Spleen (tissue), 11 donors: ENCODE results near the gene AKT1. TPM values are rescaled to one million over a fixed set of nuclear protein-coding genes. Genes with fewer than 3 reads are reported as not detected.

ENCODE experiments used
- DNase-seq: peaks from one replicate; pipeline ENCODE4 v3.0.0-alpha.2; 2020
- H3K27ac ChIP-seq, 8 donors: fragments of 200-600 bp; sonication (generic) in 7 of 8; 1 replicate in 4 of 8; 2 replicates in 4 of 8; pipeline versions ENCODE4 v1.5.0 to v1.8.0; 2016 to 2021; ENCODE audit warnings: inconsistent platforms in 4 of 8, mild to moderate bottlenecking in 4 of 8, moderate library complexity in 1 of 8
- H3K27me3 ChIP-seq, 7 donors: fragments of 200-600 bp; sonication (generic) in 6 of 7; replicated peaks in 1 of 7; 1 replicate in 4 of 7; 2 replicates in 3 of 7; pipeline versions ENCODE4 v1.5.0 to v1.8.0; 2016 to 2021; ENCODE audit warnings: inconsistent platforms in 3 of 7, mild to moderate bottlenecking in 1 of 7
- H3K36me3 ChIP-seq, 6 donors: fragments of 200-600 bp; sonication (generic) in 5 of 6; 1 replicate in 4 of 6; 2 replicates in 2 of 6; pipeline versions ENCODE4 v1.5.0 to v1.8.0; 2016 to 2021; ENCODE audit warnings: inconsistent platforms in 2 of 6
- H3K4me1 ChIP-seq, 6 donors: fragments of 200-600 bp; sonication (generic) in 5 of 6; 1 replicate in 3 of 6; 2 replicates in 3 of 6; pipeline versions ENCODE4 v1.5.0 to v1.8.0; 2016 to 2021; ENCODE audit warnings: inconsistent platforms in 3 of 6
- H3K4me3 ChIP-seq, 8 donors: fragments of 200-600 bp; sonication (generic) in 7 of 8; 1 replicate in 4 of 8; 2 replicates in 4 of 8; pipeline versions ENCODE4 v1.5.0 to v1.8.0; 2016 to 2021; ENCODE audit warnings: inconsistent platforms in 4 of 8, mild to moderate bottlenecking in 4 of 8, moderate library complexity in 2 of 8
- H3K9me3 ChIP-seq, 8 donors: fragments of 200-600 bp; sonication (generic) in 7 of 8; 1 replicate in 4 of 8; 2 replicates in 4 of 8; pipeline versions ENCODE4 v1.5.0 to v1.8.0; 2016 to 2021; ENCODE audit warnings: inconsistent platforms in 4 of 8
- POLR2A ChIP-seq, 3 donors: fragments of 450-650 bp; IDR thresholded peaks; one replicate each; pipeline ENCODE4 v1.5.1; 2017; ENCODE audit warnings: antibody characterized with exemption in 3 of 3, mild to moderate bottlenecking in 1 of 3
- POLR2AphosphoS5 ChIP-seq, 3 donors: sonication (generic); formaldehyde crosslinking; IDR thresholded peaks; one replicate each; pipeline ENCODE4 v1.5.1; 2017; ENCODE audit warnings: antibody characterized with exemption in 3 of 3
- WGBS, 5 donors: extraction: QIAGEN DNeasy Blood & Tissue Kit in 3 of 5; methylation state at CpG; one replicate each; pipeline versions ENCODE4 v1.1.5 to v1.1.7; 2013 to 2018; 5-methylcytosine and 5-hydroxymethylcytosine counted together
- intact Hi-C: fragments of 100-400 bp; cut with DNase I; formaldehyde crosslinking; loops from one replicate; pipeline ENCODE4 v1.15.0; 2023; ENCODE audit warnings: low total_unique reads
- polyA plus RNA-seq, 3 donors: library from polyadenylated mRNA; stranded (reverse); fragments of 200-250 nt; gene quantifications; one replicate each; pipeline ENCODE4 v1.2.1, GENCODE V29; 2013
- total RNA-seq, 7 donors: library from RNA; depleted of rRNA in 3 of 7; stranded (reverse); fragments of >200 nt in 3 of 7; fragmentation: NEBNext Ultra II Directional in 4 of 7; extraction: Animal tissue kit (Norgen Biotek cat#: 25700) in 4 of 7; gene quantifications; one replicate each; pipeline versions ENCODE4 v1.1.0 to v1.2.1, GENCODE V29; 2016 to 2021
- TF ChIP-seq, protein P1 (sequence below), 11 experiments: fragments of 200-600 bp in 7 of 11; fragments of 450-650 bp in 4 of 11; sonication (generic) in 4 of 11; IDR thresholded peaks in 8 of 11; conservative IDR thresholded peaks in 3 of 11; 1 replicate in 7 of 11; 2 replicates in 4 of 11; pipeline versions ENCODE4 v1.4.0 to v1.8.0; 2016 to 2021; ENCODE audit warnings: antibody characterized with exemption in 11 of 11, inconsistent platforms in 4 of 11, mild to moderate bottlenecking in 1 of 11
- donor health status: healthy with polysubstance abuse.
- donor health status: DM: no; HTN: no; CAD: no; lungs with moderate emphysema.
- donor health status: DM: no; HTN: no; CAD: no.
- donor health status: Bipolar disorder and iron deficiency.
- donor health status: healthy.
- donor health status: DM: no; HTN: no; CAD: no.
- donor health status: DM: yes; HTN: yes; CAD: no.

Gene AKT1
- total and polyA plus RNA-seq, 10 donors = 56.2 to 184 (median 115) TPM

DNA sequence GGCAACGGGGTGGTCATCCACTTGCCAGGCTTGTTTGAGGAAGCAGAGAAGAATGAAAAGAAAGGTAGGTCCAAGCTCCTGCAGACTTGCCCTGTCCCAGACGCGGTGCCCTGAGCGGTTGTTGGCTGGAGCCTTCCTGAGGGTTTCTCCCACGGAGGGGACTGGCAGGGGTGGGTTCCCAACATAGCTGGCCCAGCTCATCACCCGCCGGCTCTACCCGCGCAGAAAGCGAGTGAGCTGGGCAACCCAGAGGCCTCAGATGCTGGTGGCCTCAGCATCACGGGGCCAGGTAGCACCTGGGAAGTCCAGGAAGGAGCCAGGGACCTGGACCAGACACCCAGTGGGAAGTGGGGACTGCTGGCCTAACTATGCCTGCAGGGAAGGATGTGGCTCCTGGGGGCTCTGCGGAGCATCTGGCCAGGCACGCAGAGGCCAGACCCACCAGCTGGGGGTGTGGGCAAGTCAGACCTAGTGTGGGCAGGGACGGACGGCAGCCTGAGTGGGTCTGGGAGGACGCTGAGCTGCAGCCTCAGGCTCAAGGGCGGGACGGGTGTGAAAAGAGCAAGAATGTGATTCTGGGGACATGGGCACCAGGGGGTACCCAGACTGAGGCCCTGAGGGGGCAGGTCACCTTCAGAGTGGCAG lies 57.1 kb downstream of the AKT1 start:
- Histone ChIP-seq H3K36me3 (no peaks in the 10 kb centered on the region), H3K4me3 (no peak overlapping the region), H3K27me3 (no peaks in the 10 kb centered on the region), H3K4me1 (peaks cover 16 to 77% (median 52%) of the 10 kb centered on the region in 6 donors), H3K9me3 (no peaks in the 10 kb centered on the region), H3K27ac (no peak overlapping the region)
- WGBS, 5 donors = 89 to 96% (median 93%) methylated on average over 18 of the region's 18 CpGs
- TF ChIP-seq POLR2A (IDR thresholded peaks at IDR 0.05) (no peak), POLR2AphosphoS5 (IDR thresholded peaks at IDR 0.05) (no peak)
- TF ChIP-seq, protein P1, sequence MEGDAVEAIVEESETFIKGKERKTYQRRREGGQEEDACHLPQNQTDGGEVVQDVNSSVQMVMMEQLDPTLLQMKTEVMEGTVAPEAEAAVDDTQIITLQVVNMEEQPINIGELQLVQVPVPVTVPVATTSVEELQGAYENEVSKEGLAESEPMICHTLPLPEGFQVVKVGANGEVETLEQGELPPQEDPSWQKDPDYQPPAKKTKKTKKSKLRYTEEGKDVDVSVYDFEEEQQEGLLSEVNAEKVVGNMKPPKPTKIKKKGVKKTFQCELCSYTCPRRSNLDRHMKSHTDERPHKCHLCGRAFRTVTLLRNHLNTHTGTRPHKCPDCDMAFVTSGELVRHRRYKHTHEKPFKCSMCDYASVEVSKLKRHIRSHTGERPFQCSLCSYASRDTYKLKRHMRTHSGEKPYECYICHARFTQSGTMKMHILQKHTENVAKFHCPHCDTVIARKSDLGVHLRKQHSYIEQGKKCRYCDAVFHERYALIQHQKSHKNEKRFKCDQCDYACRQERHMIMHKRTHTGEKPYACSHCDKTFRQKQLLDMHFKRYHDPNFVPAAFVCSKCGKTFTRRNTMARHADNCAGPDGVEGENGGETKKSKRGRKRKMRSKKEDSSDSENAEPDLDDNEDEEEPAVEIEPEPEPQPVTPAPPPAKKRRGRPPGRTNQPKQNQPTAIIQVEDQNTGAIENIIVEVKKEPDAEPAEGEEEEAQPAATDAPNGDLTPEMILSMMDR (IDR thresholded peaks at IDR 0.05 in 8 of 11, conservative IDR thresholded peaks at IDR 0.05 in 3 of 11) = no peak
- no peak for DNase-seq
- intact Hi-C loops = no loop called here

DNA sequence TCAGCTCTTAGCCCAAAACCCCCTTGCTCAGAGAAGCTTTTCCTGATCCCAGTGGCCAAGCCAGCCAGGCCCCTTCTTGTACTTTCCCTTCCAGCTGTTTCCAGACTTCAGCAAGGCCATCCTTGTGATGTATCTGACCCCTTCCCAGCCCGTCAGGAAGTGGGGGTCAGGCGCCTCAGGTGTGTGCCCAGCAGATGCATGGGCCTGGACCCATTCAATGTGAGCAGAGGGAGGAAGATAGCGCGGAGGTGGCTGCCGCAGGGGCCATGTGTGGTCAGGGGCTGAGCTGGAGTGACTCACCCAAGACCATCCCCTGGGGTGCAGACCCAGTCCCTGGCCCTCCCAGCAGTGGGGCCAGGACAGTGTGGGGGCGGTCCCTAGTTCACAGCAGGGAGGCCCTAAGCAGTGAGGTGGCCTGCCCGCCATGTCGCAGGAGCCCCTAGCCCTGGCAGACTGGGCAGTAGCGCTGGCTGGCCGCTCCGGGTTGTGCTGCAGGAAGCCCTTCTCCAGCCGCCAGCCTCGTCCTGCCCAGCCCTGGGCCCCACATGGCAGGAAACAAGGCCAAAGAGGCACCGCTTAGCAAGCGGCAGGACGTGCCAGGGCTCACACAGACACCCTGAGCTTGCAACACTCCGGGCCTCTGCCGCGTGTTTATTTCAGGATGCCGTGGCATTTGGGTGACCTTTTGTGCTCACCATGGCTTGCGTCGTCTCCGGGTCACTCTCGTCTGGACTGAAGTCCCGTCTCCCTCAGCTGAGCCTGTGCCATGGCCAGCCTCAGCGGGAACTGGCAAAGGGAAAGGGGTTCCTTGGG lies 59.5 kb downstream of the AKT1 start:
- intact Hi-C loops = no loop called here
- H3K4me1 ChIP-seq = peaks cover 16 to 82% (median 57%) of the 10 kb centered on the region in 6 donors
- TF ChIP-seq, protein P1 (IDR thresholded peaks at IDR 0.05 in 8 of 11, conservative IDR thresholded peaks at IDR 0.05 in 3 of 11) = no peak
- TF ChIP-seq POLR2A (IDR thresholded peaks at IDR 0.05) (no peak), POLR2AphosphoS5 (IDR thresholded peaks at IDR 0.05) (peak; percentile 92 to 95 (median 93))

DNA sequence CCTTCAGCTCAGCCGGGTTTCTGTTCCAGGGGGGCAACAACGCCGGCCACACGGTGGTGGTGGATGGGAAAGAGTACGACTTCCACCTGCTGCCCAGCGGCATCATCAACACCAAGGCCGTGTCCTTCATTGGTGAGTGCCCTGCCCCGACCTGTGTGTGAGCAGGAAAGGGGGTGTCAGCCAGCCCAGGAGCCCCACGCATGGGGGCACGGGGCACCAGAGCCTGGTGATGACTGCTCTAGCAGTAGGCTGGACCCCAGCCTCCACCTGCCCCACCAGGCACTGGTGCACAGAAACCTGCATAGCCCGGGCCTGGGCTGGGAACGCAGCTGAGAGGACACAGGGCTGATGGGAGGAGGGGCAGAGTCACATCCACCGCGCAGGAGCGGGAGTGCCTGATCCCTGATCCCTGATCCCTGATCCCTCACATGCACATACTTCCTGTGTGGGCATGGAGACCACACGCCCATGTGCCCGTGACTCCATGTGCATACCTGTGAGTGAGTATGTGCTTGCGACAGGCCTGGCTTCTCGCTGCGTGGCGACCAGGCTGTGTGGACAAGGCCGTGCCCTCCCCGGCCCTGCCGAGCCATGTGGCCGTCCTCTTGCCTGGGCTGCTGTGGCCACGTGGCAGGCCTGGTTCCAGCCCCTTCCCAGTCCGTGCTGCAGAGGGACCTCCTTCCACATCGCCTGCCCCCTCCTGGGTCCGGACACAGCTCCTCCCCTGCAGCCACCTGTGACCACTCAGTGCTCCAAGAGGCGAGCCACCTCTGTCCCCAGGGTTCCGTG lies 60.4 kb downstream of the AKT1 start:
- TF ChIP-seq POLR2A (IDR thresholded peaks at IDR 0.05) (no peak), POLR2AphosphoS5 (IDR thresholded peaks at IDR 0.05) (peak in 2 of 3 donors; percentile 37 to 58)
- TF ChIP-seq, protein P1 (IDR thresholded peaks at IDR 0.05 in 8 of 11, conservative IDR thresholded peaks at IDR 0.05 in 3 of 11) = no peak
- no peak for DNase-seq
- H3K4me1 ChIP-seq = peaks cover 16 to 77% (median 52%) of the 10 kb centered on the region in 6 donors
- H3K4me3 ChIP-seq = no peak overlapping the region
- no peaks in the 10 kb centered on the region for H3K36me3 ChIP-seq
- WGBS, 5 donors = 64 to 87% (median 76%) methylated on average over 21 to 31 of the region's 31 CpGs
- no peaks in the 10 kb centered on the region for H3K27me3 ChIP-seq
- intact Hi-C loops = no loop called here
- peak overlapping the region; percentile 74 to 90 (median 82) for H3K27ac ChIP-seq
- no peaks in the 10 kb centered on the region for H3K9me3 ChIP-seq

More for the DNA sequence above, 59.5 kb downstream of the AKT1 start:
- Histone ChIP-seq H3K36me3 (no peaks in the 10 kb centered on the region), H3K9me3 (no peaks in the 10 kb centered on the region), H3K27me3 (no peaks in the 10 kb centered on the region), H3K27ac (peak overlapping the region; percentile 74 to 90 (median 82)), H3K4me3 (no peak overlapping the region)
- DNase-seq = peak; percentile 92
- 29 to 47% (median 45%) methylated on average over 19 to 26 of the region's 26 CpGs for WGBS, 5 donors
